Spleen (tissue), 11 donors: ENCODE results near the gene PRRX1. TPM values are rescaled to one million over a fixed set of nuclear protein-coding genes. Genes with fewer than 3 reads are reported as not detected.

ENCODE experiments used
- DNase-seq: peaks from one replicate; pipeline ENCODE4 v3.0.0-alpha.2; 2020
- H3K27ac ChIP-seq, 8 donors: fragments of 200-600 bp; sonication (generic) in 7 of 8; 1 replicate in 4 of 8; 2 replicates in 4 of 8; pipeline versions ENCODE4 v1.5.0 to v1.8.0; 2016 to 2021; ENCODE audit warnings: inconsistent platforms in 4 of 8, mild to moderate bottlenecking in 4 of 8, moderate library complexity in 1 of 8
- H3K27me3 ChIP-seq, 7 donors: fragments of 200-600 bp; sonication (generic) in 6 of 7; replicated peaks in 1 of 7; 1 replicate in 4 of 7; 2 replicates in 3 of 7; pipeline versions ENCODE4 v1.5.0 to v1.8.0; 2016 to 2021; ENCODE audit warnings: inconsistent platforms in 3 of 7, mild to moderate bottlenecking in 1 of 7
- H3K36me3 ChIP-seq, 6 donors: fragments of 200-600 bp; sonication (generic) in 5 of 6; 1 replicate in 4 of 6; 2 replicates in 2 of 6; pipeline versions ENCODE4 v1.5.0 to v1.8.0; 2016 to 2021; ENCODE audit warnings: inconsistent platforms in 2 of 6
- H3K4me1 ChIP-seq, 6 donors: fragments of 200-600 bp; sonication (generic) in 5 of 6; 1 replicate in 3 of 6; 2 replicates in 3 of 6; pipeline versions ENCODE4 v1.5.0 to v1.8.0; 2016 to 2021; ENCODE audit warnings: inconsistent platforms in 3 of 6
- H3K4me3 ChIP-seq, 8 donors: fragments of 200-600 bp; sonication (generic) in 7 of 8; 1 replicate in 4 of 8; 2 replicates in 4 of 8; pipeline versions ENCODE4 v1.5.0 to v1.8.0; 2016 to 2021; ENCODE audit warnings: inconsistent platforms in 4 of 8, mild to moderate bottlenecking in 4 of 8, moderate library complexity in 2 of 8
- H3K9me3 ChIP-seq, 8 donors: fragments of 200-600 bp; sonication (generic) in 7 of 8; 1 replicate in 4 of 8; 2 replicates in 4 of 8; pipeline versions ENCODE4 v1.5.0 to v1.8.0; 2016 to 2021; ENCODE audit warnings: inconsistent platforms in 4 of 8
- POLR2A ChIP-seq, 3 donors: fragments of 450-650 bp; IDR thresholded peaks; one replicate each; pipeline ENCODE4 v1.5.1; 2017; ENCODE audit warnings: antibody characterized with exemption in 3 of 3, mild to moderate bottlenecking in 1 of 3
- POLR2AphosphoS5 ChIP-seq, 3 donors: sonication (generic); formaldehyde crosslinking; IDR thresholded peaks; one replicate each; pipeline ENCODE4 v1.5.1; 2017; ENCODE audit warnings: antibody characterized with exemption in 3 of 3
- WGBS, 5 donors: extraction: QIAGEN DNeasy Blood & Tissue Kit in 3 of 5; methylation state at CpG; one replicate each; pipeline versions ENCODE4 v1.1.5 to v1.1.7; 2013 to 2018; 5-methylcytosine and 5-hydroxymethylcytosine counted together
- intact Hi-C: fragments of 100-400 bp; cut with DNase I; formaldehyde crosslinking; loops from one replicate; pipeline ENCODE4 v1.15.0; 2023; ENCODE audit warnings: low total_unique reads
- polyA plus RNA-seq, 3 donors: library from polyadenylated mRNA; stranded (reverse); fragments of 200-250 nt; gene quantifications; one replicate each; pipeline ENCODE4 v1.2.1, GENCODE V29; 2013
- total RNA-seq, 7 donors: library from RNA; depleted of rRNA in 3 of 7; stranded (reverse); fragments of >200 nt in 3 of 7; fragmentation: NEBNext Ultra II Directional in 4 of 7; extraction: Animal tissue kit (Norgen Biotek cat#: 25700) in 4 of 7; gene quantifications; one replicate each; pipeline versions ENCODE4 v1.1.0 to v1.2.1, GENCODE V29; 2016 to 2021
- TF ChIP-seq, protein P1 (sequence below), 11 experiments: fragments of 200-600 bp in 7 of 11; fragments of 450-650 bp in 4 of 11; sonication (generic) in 4 of 11; IDR thresholded peaks in 8 of 11; conservative IDR thresholded peaks in 3 of 11; 1 replicate in 7 of 11; 2 replicates in 4 of 11; pipeline versions ENCODE4 v1.4.0 to v1.8.0; 2016 to 2021; ENCODE audit warnings: antibody characterized with exemption in 11 of 11, inconsistent platforms in 4 of 11, mild to moderate bottlenecking in 1 of 11
- donor health status: healthy with polysubstance abuse.
- donor health status: DM: no; HTN: no; CAD: no; lungs with moderate emphysema.
- donor health status: DM: no; HTN: no; CAD: no.
- donor health status: Bipolar disorder and iron deficiency.
- donor health status: healthy.
- donor health status: DM: no; HTN: no; CAD: no.
- donor health status: DM: yes; HTN: yes; CAD: no.

PRRX1 gene
- total and polyA plus RNA-seq, 10 donors, result 1.2 to 5.9 (median 3.1) TPM

DNA sequence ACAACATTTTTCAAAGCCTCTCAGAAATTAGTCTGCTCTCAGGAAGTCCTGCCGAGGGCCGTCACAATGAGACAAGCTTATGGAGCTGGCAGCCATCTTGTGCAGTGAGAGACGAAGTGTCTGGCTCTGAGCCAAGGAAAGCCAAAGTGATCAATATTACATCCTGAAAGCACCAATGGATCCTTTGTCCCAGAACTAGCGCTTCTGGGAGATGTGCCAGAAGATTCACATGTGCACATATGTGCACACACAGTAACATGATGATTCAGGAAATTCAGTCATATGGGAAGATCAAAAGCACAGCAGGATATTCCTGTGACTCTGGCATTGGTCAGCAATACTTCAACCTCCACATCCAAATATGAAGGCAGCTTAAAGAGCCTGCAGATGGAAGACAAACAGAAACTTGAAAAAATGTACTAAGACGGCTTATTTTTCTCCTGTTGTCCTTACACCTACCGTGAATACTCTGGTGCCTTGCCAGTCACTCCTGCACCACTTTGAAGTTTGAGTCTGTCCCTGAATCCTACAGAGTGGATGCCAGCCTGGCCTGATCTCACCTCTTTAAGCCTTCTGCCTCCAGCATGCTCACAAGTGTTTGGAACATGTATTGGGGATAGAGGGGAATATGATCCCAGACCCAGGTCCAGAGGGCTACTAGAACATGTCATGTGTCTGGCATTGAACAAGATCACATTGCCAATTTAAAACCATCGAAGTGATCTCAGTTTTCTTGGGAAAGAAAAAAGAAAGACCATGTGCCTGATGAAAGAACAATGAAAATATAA is 44.5 kb upstream of the PRRX1 start:
- Histone ChIP-seq H3K4me3 (no peak overlapping the region), H3K36me3 (no peaks in the 10 kb centered on the region), H3K27ac (no peak overlapping the region), H3K4me1 (no peaks in the 10 kb centered on the region), H3K27me3 (peaks cover 0 to 9% (median 0%) of the 10 kb centered on the region in 7 donors), H3K9me3 (no peaks in the 10 kb centered on the region)
- 60 to 77% (median 72%) methylated on average over 7 of the region's 7 CpGs for WGBS, 5 donors
- TF ChIP-seq, protein P1, sequence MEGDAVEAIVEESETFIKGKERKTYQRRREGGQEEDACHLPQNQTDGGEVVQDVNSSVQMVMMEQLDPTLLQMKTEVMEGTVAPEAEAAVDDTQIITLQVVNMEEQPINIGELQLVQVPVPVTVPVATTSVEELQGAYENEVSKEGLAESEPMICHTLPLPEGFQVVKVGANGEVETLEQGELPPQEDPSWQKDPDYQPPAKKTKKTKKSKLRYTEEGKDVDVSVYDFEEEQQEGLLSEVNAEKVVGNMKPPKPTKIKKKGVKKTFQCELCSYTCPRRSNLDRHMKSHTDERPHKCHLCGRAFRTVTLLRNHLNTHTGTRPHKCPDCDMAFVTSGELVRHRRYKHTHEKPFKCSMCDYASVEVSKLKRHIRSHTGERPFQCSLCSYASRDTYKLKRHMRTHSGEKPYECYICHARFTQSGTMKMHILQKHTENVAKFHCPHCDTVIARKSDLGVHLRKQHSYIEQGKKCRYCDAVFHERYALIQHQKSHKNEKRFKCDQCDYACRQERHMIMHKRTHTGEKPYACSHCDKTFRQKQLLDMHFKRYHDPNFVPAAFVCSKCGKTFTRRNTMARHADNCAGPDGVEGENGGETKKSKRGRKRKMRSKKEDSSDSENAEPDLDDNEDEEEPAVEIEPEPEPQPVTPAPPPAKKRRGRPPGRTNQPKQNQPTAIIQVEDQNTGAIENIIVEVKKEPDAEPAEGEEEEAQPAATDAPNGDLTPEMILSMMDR (IDR thresholded peaks at IDR 0.05 in 8 of 11, conservative IDR thresholded peaks at IDR 0.05 in 3 of 11), result no peak
- TF ChIP-seq POLR2A (IDR thresholded peaks at IDR 0.05) (no peak), POLR2AphosphoS5 (IDR thresholded peaks at IDR 0.05) (no peak)
- DNase-seq, result no peak
- intact Hi-C loops, result no loop called here

GRCh38 chr1:170620164-170620563 is 43.8 kb upstream of the PRRX1 start:
- H3K4me1 ChIP-seq, result no peaks in the 10 kb centered on the region
- intact Hi-C loops, result no loop called here
- H3K27me3 ChIP-seq, result peaks cover 0 to 5% (median 0%) of the 10 kb centered on the region in 7 donors
- H3K36me3 ChIP-seq, result no peaks in the 10 kb centered on the region
- TF ChIP-seq, protein P1 (IDR thresholded peaks at IDR 0.05 in 8 of 11, conservative IDR thresholded peaks at IDR 0.05 in 3 of 11), result no peak
- H3K27ac ChIP-seq, result no peak overlapping the region
- DNase-seq, result no peak
- H3K4me3 ChIP-seq, result no peak overlapping the region
- no peaks in the 10 kb centered on the region for H3K9me3 ChIP-seq

GRCh38 chr1:170623171-170623570 is 40.8 kb upstream of the PRRX1 start:
- TF ChIP-seq POLR2AphosphoS5 (IDR thresholded peaks at IDR 0.05) (no peak), POLR2A (IDR thresholded peaks at IDR 0.05) (no peak)
- TF ChIP-seq, protein P1 (IDR thresholded peaks at IDR 0.05 in 8 of 11, conservative IDR thresholded peaks at IDR 0.05 in 3 of 11), result no peak
- Histone ChIP-seq H3K4me1 (no peaks in the 10 kb centered on the region), H3K27me3 (no peaks in the 10 kb centered on the region), H3K36me3 (no peaks in the 10 kb centered on the region), H3K4me3 (no peak overlapping the region), H3K27ac (no peak overlapping the region), H3K9me3 (no peaks in the 10 kb centered on the region)
- intact Hi-C loops, result no loop called here
- no peak for DNase-seq
- WGBS, 5 donors, result 58 to 91% (median 81%) methylated on average over 2 of the region's 2 CpGs

DNA sequence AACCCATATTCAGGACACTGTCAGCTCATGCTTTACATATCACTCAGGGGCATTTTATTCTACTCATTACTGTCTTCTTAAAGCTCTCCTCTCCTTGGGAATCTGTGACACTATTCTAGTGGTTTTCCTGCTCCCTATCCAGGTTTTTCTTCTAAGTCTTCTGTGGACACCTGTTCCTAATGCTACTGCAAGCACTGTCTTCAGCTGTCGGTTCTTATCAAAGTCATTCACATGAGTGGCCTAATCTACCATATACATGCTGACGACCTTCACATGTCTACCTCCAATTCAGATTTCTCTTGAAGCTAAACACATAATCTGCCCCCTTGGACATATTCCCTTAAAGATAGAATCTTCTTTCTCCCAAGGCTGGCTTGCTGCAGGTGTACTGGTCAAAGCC is 39.8 kb upstream of the PRRX1 start:
- H3K9me3 ChIP-seq, result no peaks in the 10 kb centered on the region
- no peaks in the 10 kb centered on the region for H3K36me3 ChIP-seq
- no peak overlapping the region for H3K27ac ChIP-seq
- DNase-seq, result no peak
- no peaks in the 10 kb centered on the region for H3K4me1 ChIP-seq
- intact Hi-C loops, result no loop called here
- no peak overlapping the region for H3K4me3 ChIP-seq
- no peak for TF ChIP-seq POLR2A (IDR thresholded peaks at IDR 0.05)
- TF ChIP-seq, protein P1 (IDR thresholded peaks at IDR 0.05 in 8 of 11, conservative IDR thresholded peaks at IDR 0.05 in 3 of 11), result no peak
- TF ChIP-seq POLR2AphosphoS5 (IDR thresholded peaks at IDR 0.05), result no peak
- no peaks in the 10 kb centered on the region for H3K27me3 ChIP-seq
- 81 to 94% (median 91%) methylated on average over 2 of the region's 2 CpGs for WGBS, 5 donors
